RPMI7951 (cell line): Measurements from ENCODE around the gene ALDH16A1. TPM values are rescaled to one million over a fixed set of nuclear protein-coding genes. Genes with fewer than 3 reads are reported as not detected.

Experiments
- DNase-seq: peaks from one replicate; pipeline ENCODE4 v3.0.0-alpha.2; 2012; ENCODE audit warnings: low read depth
- total RNA-seq: library from RNA; depleted of rRNA; stranded (reverse); fragments of >200 nt; shearing (Covaris generic); gene quantifications from 2 replicates; pipeline ENCODE4 v1.2.3, GENCODE V29; 2014

The ALDH16A1 gene
- total RNA-seq, 1 experiment from 2014 or later: 12.9 TPM

- no peak for DNase-seq
These were observed 35.2 kb downstream of the ALDH16A1 start for GRCh38 chr19:49488046-49488862.

GRCh38 chr19:49488863-49489537, 36.0 kb downstream of the ALDH16A1 start:
- DNase-seq: no peak

- DNase-seq: no peak
These were observed 36.7 kb downstream of the ALDH16A1 start for GRCh38 chr19:49489601-49490167.

- no peak for DNase-seq
These were observed 37.4 kb downstream of the ALDH16A1 start for GRCh38 chr19:49490287-49491029.

GRCh38 chr19:49491030-49491803, 38.2 kb downstream of the ALDH16A1 start:
- no peak for DNase-seq

- DNase-seq: no peak
These were observed 39.0 kb downstream of the ALDH16A1 start for GRCh38 chr19:49491804-49492572.

GRCh38 chr19:49492573-49493405, 39.8 kb downstream of the ALDH16A1 start:
- peak; percentile 35 for DNase-seq

GRCh38 chr19:49496574-49497008, 43.6 kb downstream of the ALDH16A1 start:
- DNase-seq: no peak

- peak; percentile 68 for DNase-seq
These were observed 44.2 kb downstream of the ALDH16A1 start for GRCh38 chr19:49497047-49497788.

GRCh38 chr19:49497789-49498103, 44.7 kb downstream of the ALDH16A1 start:
- no peak for DNase-seq

GRCh38 chr19:49498475-49498874, 45.5 kb downstream of the ALDH16A1 start:
- DNase-seq: no peak

GRCh38 chr19:49499030-49499670, 46.1 kb downstream of the ALDH16A1 start:
- no peak for DNase-seq

- peak; percentile 78 for DNase-seq
These were observed 50.0 kb downstream of the ALDH16A1 start for GRCh38 chr19:49502866-49503581.

GRCh38 chr19:49503582-49503962, 50.5 kb downstream of the ALDH16A1 start:
- no peak for DNase-seq

- peak; percentile 49 for DNase-seq
These were observed 53.6 kb downstream of the ALDH16A1 start for GRCh38 chr19:49506575-49507105.

- no peak for DNase-seq
These were observed 54.9 kb downstream of the ALDH16A1 start for GRCh38 chr19:49507803-49508494.
